GM19372 (cell line): ENCODE measurements around the gene SPZ1.
"Not testable (repeated sequence)": the region's sequence is repeated elsewhere in the genome, so short reads cannot be mapped to it uniquely, and the experiment has no call there.

Source experiments
- ATAC-seq: cut with Tn5 transposase; IDR thresholded peaks from one replicate; pipeline ENCODE4 v1.9.1; 2021; ENCODE audit warnings: mild to moderate bottlenecking, low read depth, moderate library complexity; ENCODE audit not compliant: unreplicated experiment

Gene SPZ1

GRCh38 chr5:80319702-80320101 lies at the start of gene SPZ1:
TSS of gene SPZ1 (plus strand) at chr5:80320002. CDS start at chr5:80320216, 214 bp downstream.
- no peak for ATAC-seq

GRCh38 chr5:80270543-80270942 lies 49.3 kb upstream of the SPZ1 start:
- not testable (repeated sequence) for ATAC-seq

- ATAC-seq, result no peak
Measured at GRCh38 chr5:80275347-80275746, 44.5 kb upstream of the SPZ1 start.

- ATAC-seq, result no peak
Measured at GRCh38 chr5:80276186-80276585, 43.6 kb upstream of the SPZ1 start.

- ATAC-seq, result no peak
Measured at GRCh38 chr5:80277191-80277590, 42.6 kb upstream of the SPZ1 start.

- ATAC-seq, result no peak
Measured at GRCh38 chr5:80282054-80282453, 37.7 kb upstream of the SPZ1 start.

- no peak for ATAC-seq
Measured at GRCh38 chr5:80283360-80283759, 36.4 kb upstream of the SPZ1 start.

GRCh38 chr5:80284720-80285119 lies 35.1 kb upstream of the SPZ1 start:
- no peak for ATAC-seq

- ATAC-seq, result no peak
Measured at GRCh38 chr5:80288177-80288576, 31.6 kb upstream of the SPZ1 start.

- no peak for ATAC-seq
Measured at GRCh38 chr5:80289320-80289719, 30.5 kb upstream of the SPZ1 start.

- ATAC-seq, result no peak
Measured at GRCh38 chr5:80291761-80292160, 28.0 kb upstream of the SPZ1 start.

- no peak for ATAC-seq
Measured at GRCh38 chr5:80296121-80296520, 23.7 kb upstream of the SPZ1 start.

- ATAC-seq, result no peak
Measured at GRCh38 chr5:80299601-80300000, 20.2 kb upstream of the SPZ1 start.

GRCh38 chr5:80300125-80300524 lies 19.7 kb upstream of the SPZ1 start:
- ATAC-seq, result no peak

- not testable (repeated sequence) for ATAC-seq
Measured at GRCh38 chr5:80300796-80301195, 19.0 kb upstream of the SPZ1 start.

- not testable (repeated sequence) for ATAC-seq
Measured at GRCh38 chr5:80301342-80301741, 18.5 kb upstream of the SPZ1 start.

GRCh38 chr5:80302636-80303035 lies 17.2 kb upstream of the SPZ1 start:
- no peak for ATAC-seq

- ATAC-seq, result no peak
Measured at GRCh38 chr5:80308526-80308925, 11.3 kb upstream of the SPZ1 start.

GRCh38 chr5:80309871-80310665 lies 9.7 kb upstream of the SPZ1 start:
- ATAC-seq, result no peak

- no peak for ATAC-seq
Measured at GRCh38 chr5:80315244-80315643, 4.6 kb upstream of the SPZ1 start.

GRCh38 chr5:80318212-80318611 lies 1.6 kb upstream of the SPZ1 start:
- ATAC-seq, result no peak

- no peak for ATAC-seq
Measured at GRCh38 chr5:80324912-80325311, 5.1 kb downstream of the SPZ1 start.

GRCh38 chr5:80326468-80326867 lies 6.7 kb downstream of the SPZ1 start:
- no peak for ATAC-seq
